HG03060 (cell line): ENCODE data around the gene PRDM1.
"Not testable (repeated sequence)": the region's sequence is repeated elsewhere in the genome, so short reads cannot be mapped to it uniquely, and the experiment has no call there.

ENCODE experiments used
- ATAC-seq: cut with Tn5 transposase; IDR thresholded peaks from one replicate; pipeline ENCODE4 v1.9.1; 2021; ENCODE audit warnings: low read depth, moderate number of reproducible peaks; ENCODE audit not compliant: unreplicated experiment

The PRDM1 gene

DNA sequence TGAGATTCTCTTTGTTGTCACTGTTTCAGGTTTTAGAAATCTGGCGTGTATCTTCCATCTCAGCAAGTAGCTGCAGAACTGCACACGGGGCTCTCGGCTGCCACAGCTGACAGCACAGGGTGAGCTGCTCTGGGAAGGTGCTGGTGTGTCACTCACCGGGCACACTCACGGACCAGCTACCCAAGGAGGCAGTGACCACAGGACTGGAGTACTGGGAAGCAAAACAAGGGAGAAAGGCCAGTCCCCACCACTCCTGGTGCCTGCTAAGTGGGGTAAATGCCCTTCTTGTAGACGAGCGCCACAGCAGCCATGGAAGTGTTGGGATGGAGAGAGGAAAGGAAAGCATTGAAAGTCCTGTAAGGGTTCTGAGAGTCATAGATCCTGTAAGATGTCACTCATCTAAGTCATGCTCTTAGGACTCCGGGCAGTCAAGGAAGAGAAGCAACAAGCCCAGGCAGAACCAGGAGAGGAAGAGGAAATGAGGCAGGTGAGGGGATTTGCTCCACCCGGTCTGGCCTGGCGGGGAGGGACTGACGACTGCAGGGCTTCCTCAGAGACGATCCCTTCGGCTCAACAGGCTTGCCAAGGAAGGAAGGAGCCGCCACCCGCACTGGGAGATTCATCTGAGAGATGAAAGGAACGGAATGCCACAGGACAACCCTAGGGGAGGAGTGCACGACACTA lies 48.1 kb downstream of the PRDM1 start:
- no peak for ATAC-seq

DNA sequence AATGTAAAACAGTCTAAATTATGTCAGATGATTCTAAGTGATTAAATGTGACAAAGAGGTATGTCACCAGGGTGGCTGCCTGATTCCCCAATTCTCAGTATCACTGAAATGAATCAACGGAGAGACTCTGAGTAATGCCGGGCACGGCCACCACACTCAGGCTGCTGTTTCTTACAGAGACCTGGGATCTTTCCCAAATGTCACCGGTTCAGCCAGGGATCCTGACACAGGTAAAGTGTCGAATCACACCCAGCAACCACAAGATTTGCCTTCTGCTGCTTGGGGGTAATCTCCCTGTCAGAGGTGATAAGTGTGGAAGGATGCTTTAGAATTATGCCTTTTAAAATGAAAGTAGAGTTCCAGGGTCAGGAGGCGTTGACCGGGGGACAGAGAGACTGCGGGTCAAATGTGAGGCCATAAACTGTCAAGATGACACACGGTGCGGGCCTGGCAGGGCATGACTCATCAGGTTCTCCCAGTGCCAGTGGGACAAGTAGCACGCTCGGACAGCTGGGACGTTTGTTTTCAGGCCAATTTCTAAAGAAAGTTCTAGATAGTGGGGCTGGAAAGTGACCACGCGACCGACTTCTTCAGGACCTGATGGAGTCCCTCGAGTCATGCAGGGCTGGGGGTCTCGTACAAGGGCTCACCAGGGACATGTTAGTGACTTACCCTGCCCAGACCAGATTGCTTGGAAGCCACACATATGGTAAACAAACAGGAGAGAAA lies 48.9 kb downstream of the PRDM1 start:
- ATAC-seq = no peak

DNA sequence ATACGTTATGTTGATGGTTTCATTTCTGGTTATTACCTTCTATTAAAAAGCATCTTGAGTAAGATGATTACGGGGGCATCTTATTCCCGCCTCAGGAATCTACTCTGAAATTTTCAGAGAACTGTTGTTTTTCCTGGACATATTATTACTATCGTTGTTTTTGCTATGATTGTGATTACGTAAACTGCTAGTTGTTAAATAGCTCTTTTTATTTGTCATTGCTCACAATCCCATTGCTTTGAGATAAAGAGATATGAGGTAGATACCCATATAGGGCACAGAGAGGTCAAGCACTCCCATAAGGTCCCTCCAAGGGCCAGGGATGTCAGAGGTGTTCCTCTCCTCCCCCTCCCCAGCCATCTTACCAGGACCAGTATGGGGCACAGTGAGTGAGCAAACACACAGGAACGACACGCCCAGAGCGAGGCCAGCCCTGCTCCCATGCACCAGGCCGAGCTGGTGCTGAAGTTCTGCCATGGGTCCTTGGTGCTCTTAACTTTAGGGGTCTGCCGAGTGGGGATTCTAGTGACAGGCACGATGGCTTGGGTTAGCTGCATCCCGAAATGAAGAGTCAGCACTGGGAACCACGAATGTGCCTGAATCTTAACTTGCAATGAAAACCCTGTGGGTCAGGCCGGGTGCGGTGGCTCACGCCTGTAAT lies 49.9 kb downstream of the PRDM1 start:
- no peak for ATAC-seq

DNA sequence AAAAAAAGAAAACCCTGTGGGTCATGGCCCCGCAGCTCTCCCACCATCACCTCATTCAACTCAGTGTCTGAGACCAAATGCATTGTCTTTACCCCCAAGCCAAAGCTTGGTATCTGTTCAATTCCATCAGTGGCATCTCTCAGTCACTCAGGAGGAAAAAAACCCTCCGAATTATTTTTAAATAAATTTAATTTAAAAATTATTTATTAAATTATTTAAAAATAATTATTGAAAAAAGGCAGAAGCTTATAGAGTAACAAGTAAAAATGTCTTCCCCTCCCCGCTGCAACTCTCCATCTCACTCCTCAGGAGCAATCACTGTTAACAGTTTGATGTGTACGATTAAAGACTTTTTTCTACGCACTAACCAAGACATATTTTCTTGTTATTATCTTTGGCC lies 50.7 kb downstream of the PRDM1 start:
- no peak for ATAC-seq

DNA sequence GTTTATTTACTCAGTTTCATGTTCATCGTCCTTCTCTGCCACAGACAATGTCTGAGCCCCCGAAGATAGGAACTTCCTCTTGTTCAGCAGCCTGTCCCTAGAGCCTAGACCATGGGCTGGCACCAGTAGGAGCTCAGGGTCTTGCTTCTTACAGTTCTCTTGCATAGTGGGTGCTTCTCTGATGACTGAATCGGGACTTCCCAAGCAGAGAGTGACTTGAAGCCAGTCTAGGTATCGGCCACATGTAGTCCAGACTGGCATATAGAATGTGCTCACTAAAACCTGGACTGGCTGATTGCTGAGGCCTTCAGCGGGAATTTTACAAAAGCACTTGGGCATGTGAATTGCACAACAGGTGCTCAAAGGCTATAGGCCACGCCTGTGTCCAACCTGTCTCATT lies 52.0 kb downstream of the PRDM1 start:
- no peak for ATAC-seq

DNA sequence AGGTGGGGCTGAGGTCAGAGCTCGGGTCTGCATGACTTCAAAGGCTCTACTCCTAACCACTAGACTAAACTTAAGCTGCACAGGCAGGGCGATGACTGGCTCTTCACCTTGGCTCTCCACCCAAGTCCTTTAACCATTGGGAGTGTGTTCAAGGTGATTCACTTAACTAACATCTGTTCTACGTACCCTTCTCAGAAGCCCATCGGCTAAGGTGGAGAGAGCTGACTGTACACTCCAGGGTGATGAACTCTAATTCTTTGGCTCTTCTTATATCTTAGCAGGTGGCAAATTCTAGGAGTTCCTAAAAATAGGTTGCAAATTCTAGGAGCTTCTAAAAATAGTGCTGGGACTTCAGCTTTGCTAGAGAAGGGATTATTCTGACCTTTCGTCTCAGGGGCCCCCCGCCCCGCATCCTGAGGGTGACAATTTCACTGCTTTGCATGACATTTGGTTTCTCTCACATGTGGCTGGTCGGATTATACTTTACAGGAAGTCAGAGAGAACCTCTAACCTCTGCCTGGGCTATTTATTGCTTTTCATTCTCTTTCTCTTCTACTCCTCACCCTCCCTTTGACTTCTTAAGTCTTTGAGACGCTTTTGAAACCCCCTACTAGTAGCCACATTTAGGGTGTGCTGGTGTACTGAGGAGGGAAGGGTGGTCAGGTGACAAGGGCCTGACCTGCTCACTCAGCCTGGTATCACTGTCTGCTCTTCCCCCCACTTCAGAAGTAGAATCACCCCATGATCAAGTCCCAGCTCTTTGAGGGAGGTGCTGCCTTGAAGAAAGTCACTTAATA lies 55.5 kb downstream of the PRDM1 start:
- ATAC-seq = peak; percentile 82

DNA sequence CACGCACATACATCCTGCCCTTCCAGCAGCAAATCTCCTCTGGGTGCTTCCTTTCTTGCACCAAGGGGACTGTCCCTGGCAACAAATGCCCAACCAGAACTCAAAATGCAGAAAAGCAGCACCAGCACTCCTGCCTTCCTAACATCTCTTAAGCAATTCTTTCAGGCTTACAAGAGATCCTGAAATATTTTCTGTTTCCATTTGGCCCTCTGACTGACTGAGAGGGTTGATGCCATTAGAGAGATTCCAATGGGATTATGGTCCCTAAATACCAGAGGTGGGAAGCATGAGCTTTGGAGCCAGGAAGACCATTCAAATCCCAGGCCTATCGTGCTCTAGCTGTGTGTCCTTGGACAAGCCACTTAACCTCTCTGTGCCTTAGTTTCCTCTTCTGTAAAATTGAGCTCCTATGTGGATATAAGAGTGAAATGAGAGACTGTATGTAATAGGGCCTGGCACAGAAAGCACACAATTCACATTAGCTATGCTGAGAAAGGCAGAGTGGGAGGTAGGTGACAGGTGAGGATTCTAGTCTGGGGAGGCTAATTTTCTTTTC lies 56.8 kb downstream of the PRDM1 start:
- no peak for ATAC-seq

DNA sequence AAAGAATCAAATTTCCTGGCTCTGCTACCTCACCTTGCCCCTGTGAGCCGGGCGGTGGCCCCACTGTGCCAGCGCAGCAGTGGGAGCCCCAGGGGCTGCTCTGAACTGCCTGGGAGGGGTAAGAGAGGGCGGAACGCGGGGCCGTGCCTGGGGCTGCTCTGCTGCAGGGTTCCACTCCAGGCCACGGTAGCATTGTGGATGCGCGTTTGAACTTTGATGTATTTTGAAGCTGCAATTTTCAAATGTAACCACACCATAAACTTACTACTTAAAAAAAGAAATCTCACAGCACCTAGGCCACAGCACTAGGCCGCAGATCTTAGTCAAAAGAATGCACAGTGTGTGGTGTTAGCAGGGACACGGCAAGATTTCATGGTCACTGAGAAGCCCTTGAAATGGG lies 57.5 kb downstream of the PRDM1 start:
- ATAC-seq = no peak

DNA sequence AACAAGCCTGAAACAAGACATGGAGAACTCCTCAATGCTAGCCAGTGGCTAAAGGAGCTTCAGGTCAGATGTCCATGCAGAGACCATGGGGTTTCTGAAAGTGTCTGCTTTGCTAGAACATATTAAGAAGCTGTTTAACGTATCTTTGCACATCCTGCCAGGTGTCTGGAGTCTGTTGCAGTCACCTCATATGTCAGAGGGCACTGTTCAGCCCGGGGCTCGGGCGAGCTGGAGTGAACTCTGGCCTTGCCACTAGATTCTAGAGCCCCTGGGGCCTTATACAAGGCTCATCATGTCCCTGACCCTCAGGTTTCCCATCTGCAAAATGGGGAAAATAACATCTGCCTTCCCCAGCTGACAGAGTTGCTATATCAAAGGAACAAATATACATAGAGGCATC lies 59.0 kb downstream of the PRDM1 start:
- no peak for ATAC-seq

DNA sequence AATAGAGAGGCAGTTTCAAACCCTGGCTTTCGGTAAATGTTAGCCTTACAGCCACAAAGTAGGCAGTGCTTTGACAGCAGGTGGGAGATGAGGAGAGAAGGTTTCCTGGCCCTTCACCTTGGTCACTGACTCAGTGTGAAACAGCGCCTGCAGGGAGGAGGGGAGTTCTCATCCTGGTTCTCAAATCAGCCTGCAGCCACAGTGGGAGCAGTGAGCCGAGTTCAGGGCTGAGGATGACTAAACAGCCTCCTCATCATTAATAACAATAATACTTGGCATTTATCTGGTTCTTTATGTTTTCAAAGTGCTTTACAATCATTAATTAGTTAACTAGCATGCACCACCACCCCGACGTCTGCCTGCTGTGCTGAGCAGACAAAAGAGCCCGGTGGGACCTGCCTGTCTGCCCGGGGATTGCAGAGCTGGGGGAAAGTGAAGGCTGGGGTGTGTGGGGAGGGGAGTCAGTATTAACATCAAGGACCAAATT lies 59.6 kb downstream of the PRDM1 start:
- ATAC-seq = no peak

DNA sequence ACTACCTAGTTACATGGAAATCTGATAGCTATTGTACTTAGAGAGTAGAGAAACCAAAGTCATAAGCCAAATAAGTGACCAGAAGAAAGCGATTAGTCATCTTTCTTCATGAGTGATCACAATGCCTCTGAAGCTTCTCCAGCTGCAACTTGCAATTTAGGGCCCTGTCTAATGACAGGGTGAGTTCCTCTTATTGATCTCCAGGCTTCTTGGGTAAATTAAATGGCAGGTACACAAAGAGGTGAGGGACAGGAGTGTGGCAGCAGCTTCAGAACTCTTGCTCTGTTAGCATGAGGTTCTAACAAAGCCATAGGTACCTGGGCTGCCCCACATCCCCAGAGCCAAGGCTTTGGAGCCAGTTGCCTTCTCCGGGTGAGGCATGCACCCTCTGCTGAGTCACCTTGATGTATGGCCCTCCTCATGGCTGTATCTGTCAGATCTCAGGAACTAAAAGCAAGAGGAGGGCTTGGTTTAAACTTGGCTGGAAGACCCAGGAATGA lies 60.8 kb downstream of the PRDM1 start:
- peak; percentile 35 for ATAC-seq

DNA sequence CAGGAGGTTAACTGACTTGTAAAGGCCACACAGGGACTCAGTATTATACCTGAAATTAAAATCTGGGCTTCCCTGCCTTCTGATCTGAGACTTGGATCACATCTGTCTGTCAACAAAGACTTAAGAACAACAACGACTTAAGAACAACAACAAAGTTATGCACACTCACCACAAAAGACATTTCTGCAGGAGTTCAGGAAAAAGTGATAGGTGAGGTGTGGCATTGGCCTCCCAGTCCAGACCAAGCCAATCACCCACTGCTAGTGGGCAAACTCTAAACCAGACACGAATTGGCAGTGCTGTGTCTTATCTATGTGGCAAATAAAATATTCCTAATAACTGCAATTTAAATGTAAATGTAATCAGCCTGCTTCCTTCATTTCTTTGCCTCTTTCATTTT lies 61.3 kb downstream of the PRDM1 start:
- ATAC-seq = no peak

DNA sequence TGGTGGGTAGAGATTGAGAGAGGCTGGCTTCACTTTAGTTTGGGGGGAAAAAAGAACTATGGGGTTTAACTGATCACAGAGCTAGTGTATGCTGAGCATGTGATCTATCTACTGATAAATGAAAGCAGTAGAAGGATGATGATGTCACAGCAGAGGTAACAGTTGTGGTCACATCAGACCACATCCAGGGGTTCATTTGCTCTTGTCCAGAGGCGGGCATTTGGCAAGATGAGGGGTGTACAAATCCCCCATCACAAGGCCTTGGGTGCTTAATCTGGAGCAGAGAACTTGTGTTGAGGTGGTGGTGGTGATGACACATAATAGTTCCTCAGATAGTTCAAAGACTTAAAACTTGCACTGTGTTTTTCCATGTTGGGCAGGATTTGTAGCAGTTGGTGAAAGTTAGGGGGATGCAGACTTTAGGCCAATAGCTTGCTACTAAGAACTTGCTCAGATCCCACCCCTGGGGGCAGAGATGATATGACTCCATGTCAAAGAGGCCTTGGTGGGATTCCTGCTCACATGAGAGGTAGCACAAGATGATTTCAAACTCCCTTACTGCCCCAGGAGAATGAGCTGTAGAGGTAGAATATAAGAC lies 63.4 kb downstream of the PRDM1 start:
- ATAC-seq = no peak

DNA sequence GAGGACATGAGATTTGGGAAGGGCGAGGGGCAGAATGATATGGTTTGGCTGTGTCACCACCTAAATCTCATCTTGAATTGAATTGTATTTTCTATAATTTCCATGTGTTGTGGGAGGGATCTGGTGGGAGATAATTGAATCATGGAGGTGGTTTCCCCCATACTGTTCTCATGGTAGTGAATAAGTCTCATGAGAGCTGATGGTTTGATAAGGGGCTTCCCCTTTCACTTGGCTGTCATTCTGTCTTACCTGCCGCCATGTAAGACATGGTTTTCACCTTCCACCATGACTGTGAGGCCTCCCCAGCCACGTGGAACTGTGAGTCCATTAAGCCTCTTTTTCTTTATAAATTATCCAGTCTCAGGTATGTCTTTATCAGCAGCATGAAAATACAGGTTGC lies 66.3 kb downstream of the PRDM1 start:
- ATAC-seq = not testable (repeated sequence)

DNA sequence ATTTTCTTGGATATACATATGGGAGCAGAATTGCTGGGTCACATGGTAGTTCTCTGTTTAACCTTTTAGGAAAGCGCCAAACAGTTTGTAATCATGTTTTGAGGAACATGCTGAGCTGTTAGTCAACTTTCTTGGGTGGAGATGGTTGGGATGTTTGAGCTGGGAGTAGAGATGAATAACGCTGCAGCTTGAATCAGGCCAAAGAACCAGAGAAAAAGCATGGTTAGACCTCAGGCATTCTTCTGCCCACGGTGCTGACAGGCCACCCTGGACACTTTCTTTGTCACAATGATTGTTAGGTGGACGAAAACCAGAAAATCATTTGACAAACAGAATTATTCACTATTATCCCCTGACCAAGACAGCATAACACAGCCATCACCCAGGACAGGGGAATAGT lies 66.8 kb downstream of the PRDM1 start:
- no peak for ATAC-seq

DNA sequence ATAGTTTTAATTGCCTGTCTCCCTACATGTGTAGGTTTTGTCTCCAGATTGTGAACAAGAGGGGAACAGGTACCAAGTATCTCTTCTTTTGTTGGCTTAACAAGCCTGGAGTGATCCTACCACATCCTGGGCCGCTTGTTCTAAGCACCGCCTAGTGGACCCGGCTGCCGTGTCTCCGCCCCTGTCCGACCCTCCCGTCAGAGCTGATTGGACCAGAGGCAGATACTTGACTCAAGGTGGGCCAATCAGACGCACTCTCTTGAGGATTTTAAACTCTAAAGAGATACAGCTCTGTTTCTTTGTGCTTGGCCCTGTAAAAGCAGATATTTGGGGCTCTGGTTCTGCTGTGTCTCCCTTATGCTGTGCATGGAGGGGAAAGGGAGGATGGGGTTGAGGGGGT lies 68.2 kb downstream of the PRDM1 start:
- no peak for ATAC-seq

DNA sequence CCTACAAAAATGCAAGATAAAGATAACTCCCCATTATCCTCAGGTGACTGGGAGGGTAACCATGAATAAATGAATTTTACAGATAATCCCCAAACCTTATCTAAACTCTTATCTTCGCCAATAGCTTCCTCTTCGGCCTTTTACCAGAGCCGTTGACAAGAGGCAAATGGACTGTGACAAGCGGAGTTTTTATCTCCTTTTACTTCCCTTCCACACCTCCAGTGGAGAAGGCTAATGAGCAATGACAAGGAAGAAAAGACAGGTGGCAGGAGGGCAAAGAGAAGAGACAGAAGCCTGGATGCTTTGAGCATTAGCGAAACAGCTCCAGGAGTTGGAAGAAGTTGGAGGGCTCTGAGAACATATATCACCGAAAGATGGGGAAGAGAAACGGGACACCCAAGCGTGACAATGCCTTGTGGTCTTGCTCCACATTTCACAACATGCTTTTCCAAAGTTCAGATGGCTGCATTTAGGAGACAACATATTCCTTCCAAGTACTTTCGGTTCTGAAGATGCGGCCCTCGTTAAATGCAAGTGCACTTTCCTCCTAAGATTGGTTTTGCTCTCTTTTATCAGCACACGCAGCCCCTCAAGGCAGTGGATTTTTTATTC lies 69.2 kb downstream of the PRDM1 start:
- no peak for ATAC-seq

DNA sequence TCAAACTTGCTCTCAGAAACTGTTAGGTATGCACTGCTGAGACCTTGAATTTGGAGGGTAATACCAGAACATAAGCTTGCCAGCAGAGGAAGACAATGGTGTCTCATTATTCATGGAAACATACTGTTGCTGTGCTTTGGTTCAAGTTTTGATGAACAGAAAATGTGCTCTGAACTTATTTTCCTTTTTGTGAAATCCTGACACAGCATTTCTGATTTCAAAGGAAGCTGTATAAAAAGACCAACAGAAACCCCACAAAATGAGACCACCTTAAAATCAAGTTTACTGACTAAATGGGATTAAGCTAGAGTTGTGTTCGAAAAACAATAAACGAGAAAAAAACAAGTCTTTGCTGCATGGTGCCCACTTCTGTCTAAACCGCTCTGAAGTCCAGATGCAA lies 70.3 kb downstream of the PRDM1 start:
- no peak for ATAC-seq

DNA sequence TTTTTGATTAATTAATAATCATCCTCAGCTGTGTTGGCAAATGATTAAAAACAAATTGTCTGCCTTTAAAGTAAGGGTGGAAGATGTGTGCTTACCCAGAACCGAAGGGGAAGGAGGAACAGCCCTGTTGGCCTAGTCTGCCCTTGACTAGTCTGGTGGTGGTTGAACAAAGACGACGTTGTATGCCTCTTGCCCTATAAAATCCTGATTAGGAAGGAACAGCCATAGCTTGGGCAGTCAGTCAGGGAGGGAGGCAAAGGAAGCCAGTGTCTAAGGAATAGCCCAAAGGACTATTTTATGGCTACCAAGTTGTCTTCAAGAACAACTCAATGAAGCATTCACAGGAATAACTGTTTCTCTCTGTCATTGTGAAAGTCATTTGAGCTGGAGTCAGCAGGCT lies 70.7 kb downstream of the PRDM1 start:
- ATAC-seq = no peak

DNA sequence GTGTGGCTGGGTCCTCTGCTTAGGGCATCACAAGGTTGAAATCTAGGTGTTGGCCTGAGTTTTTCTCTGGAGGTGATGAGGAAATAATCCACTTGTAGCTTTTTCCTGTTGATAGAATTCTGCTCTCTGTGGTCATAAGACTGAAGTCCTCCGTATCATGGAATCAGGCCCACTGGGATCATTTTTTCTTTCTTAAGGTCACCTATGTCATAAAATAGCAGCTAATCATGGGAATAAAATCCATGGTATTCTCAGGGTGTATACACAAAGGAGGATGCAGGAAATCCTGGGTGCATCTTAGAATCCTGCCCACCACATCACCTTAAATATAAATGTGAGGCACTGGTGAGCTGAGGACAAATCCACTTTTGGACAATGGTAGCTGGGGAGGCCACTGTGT lies 72.7 kb downstream of the PRDM1 start:
- no peak for ATAC-seq
